Retinal pigment epithelial cell (primary cell): ENCODE data around the gene OXCT2.
A peak's percentile ranks its signal among the peaks of the same experiment; 100 is the strongest.

Experiments used
- DNase-seq: peaks from one replicate; pipeline ENCODE4 v3.0.0-alpha.2; 2010; ENCODE audit warnings: low read depth
- H3K4me3 ChIP-seq: 2 replicates; pipeline ENCODE4 v1.5.1; 2011; ENCODE audit warnings: mild to moderate bottlenecking, low read length, control low read depth, moderate library complexity
- TF ChIP-seq, protein P1 (sequence below): conservative IDR thresholded peaks from 2 replicates; pipeline ENCODE4 v1.5.1; 2011; ENCODE audit warnings: low read depth, low read length, control low read depth, inconsistent platforms

OXCT2 gene

DNA sequence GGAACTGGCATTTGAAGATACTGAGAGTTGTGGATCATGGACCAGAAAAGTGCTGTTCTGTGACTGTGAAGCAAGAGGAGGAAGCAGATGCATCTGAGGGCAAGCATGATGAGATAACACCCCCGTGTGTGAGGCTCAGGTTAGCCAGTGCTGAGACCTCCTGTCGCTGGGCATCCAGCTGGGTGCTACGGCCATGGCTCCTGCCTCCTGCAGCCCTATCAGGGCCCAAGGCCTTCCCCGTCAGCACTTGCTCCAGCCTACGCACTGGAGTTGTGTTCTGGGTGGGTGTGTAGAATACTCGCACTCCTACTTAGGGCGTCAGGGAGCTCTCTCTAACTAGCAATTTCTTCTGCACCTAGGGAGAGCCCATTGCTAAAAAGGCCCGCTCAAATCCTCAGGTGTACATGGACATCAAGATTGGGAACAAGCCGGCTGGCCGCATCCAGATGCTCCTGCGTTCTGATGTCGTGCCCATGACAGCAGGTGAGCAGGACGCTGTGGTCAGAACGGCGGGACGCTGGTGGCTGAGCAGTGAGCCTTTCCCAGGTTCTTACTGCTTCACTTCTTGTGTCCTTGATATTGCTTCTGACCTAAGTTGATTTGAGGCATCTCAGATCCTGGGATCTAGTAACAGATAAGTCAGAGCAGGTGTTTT is 26.0 kb downstream of the OXCT2 start:
- DNase-seq: no peak
- no peak overlapping the region for H3K4me3 ChIP-seq
- TF ChIP-seq, protein P1, sequence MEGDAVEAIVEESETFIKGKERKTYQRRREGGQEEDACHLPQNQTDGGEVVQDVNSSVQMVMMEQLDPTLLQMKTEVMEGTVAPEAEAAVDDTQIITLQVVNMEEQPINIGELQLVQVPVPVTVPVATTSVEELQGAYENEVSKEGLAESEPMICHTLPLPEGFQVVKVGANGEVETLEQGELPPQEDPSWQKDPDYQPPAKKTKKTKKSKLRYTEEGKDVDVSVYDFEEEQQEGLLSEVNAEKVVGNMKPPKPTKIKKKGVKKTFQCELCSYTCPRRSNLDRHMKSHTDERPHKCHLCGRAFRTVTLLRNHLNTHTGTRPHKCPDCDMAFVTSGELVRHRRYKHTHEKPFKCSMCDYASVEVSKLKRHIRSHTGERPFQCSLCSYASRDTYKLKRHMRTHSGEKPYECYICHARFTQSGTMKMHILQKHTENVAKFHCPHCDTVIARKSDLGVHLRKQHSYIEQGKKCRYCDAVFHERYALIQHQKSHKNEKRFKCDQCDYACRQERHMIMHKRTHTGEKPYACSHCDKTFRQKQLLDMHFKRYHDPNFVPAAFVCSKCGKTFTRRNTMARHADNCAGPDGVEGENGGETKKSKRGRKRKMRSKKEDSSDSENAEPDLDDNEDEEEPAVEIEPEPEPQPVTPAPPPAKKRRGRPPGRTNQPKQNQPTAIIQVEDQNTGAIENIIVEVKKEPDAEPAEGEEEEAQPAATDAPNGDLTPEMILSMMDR: no peak

DNA sequence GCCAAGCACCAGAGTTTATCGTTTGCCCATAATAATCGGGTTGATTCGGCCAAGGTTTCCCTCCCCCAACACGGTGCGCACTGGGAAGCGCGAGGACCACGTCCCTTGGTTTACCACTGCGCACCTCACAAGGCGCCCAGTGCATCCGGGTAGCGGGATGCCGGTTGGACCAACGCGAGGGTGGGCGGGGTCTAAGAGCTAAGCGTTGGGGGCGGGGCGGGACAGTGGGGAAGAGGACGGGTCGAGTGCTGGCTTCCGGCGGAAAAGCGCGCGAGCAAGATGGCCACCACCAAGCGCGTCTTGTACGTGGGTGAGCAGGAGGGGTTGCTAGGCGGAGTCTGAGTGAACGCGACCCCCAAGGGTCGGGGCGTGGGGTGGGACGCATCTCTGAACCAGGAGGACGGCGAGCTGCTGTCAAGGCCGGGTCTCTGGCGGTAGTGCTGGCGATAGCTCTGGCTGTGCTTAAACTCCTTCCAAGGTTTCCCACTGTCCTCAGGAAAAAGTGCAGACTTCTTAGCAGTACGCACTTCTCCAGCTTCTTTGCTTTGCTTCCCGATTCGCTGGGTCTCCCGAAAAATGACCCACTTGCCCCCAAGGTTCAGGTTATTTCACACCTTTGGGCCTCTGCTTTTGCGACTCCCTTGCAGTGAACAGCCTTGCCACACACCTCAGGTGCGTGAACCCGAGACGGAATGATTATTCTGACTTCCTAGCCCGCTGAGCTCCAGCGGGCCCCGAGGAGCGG is 32.4 kb downstream of the OXCT2 start, which contains the start of gene PPIE:
Gene PPIE, plus strand, starts transcription at position 261 of the 745 bp plus-strand sequence. Its CDS starts 19 bp downstream, at position 280.
- H3K4me3 ChIP-seq: peak within 1 kb of the TSS; percentile 95
- DNase-seq: peak; percentile 54
- TF ChIP-seq, protein P1: no peak

DNA sequence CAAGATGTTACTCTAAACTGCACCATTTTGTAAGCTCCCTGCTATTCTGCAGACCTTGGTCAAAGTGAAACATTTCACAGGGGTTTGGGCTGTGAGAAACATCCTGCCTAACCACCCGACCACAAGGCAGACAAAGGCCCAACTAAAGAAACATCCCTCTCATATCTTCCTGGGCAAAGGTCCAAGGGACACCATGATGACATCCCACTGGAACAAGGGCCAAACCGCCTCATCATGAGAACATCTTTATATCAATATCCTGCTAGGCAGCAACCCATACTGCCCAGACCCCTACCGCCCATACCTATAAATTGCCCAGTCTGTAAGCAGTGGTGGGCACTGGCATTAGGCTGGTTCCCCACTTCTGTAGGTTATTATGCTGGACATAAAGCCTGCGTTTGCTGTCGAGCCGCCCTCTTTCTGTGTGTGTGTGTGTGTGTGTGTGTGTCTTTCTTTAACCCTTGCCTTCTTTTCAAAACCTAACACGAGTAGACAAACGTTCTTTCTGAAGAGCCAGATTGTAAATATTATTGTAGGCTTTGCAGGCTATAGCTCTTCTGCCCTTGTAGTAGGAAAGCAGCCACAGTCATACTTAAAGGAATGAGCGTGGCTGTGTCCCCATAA is 33.5 kb downstream of the OXCT2 start:
- DNase-seq: no peak
- TF ChIP-seq, protein P1: no peak

DNA sequence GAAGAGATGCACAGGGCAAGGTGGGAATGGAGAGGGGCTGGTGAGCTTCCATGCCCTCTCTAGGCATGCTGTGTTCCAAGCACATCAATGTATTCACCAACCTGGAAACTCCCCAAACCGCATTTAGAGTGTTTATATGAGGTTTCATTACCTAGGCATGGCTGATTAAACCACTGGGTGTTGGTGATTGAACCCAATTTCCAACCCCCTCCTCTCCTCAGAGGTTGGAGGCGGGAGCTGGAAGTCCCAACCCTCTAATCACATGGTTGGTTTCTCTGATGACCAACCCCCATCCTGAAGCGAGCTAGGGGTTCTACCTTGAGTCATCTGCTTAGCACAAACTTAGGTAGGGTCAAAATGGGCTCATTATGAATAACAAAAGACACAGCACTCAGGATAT is 35.4 kb downstream of the OXCT2 start:
- H3K4me3 ChIP-seq: no peak overlapping the region
- TF ChIP-seq, protein P1: no peak
- DNase-seq: no peak

More for the DNA sequence above, 33.5 kb downstream of the OXCT2 start:
- H3K4me3 ChIP-seq: no peak overlapping the region

DNA sequence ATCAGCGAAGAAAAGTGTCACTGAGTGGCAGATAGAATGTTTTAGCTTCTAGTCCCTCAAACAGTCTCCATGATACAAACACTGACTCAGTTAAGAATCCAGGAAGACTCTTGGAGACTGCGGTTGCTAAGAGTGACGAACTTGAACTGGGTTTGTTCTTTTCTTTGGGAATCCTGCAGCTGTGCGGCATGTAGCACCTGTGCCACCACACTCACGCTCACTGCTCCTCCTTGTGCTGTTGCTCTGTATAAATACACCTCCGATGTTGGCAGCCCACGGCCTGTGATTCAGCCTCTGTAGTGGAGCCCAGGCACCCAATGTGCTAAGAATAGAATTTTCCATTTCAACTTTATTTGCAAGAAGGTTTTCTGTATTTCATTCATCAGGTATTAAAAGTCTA is 38.0 kb downstream of the OXCT2 start:
- H3K4me3 ChIP-seq: no peak overlapping the region
- DNase-seq: no peak
- TF ChIP-seq, protein P1: no peak

DNA sequence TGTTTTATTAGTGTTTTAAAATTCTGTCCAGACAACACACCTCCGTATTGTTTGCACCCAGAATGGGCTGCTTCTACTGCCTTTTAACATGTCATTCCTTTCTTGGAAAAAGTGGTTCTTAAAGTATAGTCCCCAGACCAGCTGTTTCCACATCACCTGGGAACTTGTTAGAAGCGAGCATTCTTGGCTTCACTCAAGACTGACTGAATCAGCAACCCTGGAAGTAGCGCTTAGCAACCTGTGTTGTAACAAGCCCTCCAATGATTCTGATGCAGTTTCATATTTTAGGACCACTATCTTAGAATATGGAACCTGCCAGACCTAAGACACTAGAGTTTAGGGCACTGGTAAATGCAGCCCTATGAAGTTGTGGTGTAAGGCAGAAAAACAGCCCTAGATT is 38.4 kb downstream of the OXCT2 start:
- DNase-seq: no peak
- TF ChIP-seq, protein P1: no peak
- H3K4me3 ChIP-seq: no peak overlapping the region
